SK-N-SH (cell line): ENCODE data around the gene ZNF217. TPM values are rescaled to one million over a fixed set of nuclear protein-coding genes. Genes with fewer than 3 reads are reported as not detected.

ENCODE experiments used
- CTCF ChIA-PET: fragments of 300-600, 350-600 bp; formaldehyde crosslinking; extraction: SDS; loops from one replicate; lab custom pipeline; 2021; lab: Yijun Ruan, JAX
- POLR2A ChIA-PET: fragments of 350-600 bp; sonication (Branson Sonifier 250); formaldehyde crosslinking; extraction: SDS; loops from one replicate; lab custom pipeline; 2020; ENCODE audit warnings: antibody characterized with exemption, inconsistent platforms; lab: Yijun Ruan, JAX
- DNase-seq: peaks from one replicate; pipeline ENCODE4 v3.0.0; 2012
- H2AFZ ChIP-seq: fragments of 200-600 bp; sonication (generic); 2 replicates; pipeline ENCODE4 v1.8.1; 2016; ENCODE audit warnings: antibody characterized with exemption, mild to moderate bottlenecking, low read depth
- H3F3A ChIP-seq: fragments of 200-600 bp; sonication (generic); replicated peaks from 2 replicates; pipeline ENCODE3; 2016; ENCODE audit warnings: antibody characterized with exemption, mild to moderate bottlenecking; ENCODE audit not compliant: insufficient read depth
- H3K27ac ChIP-seq, 2 experiments: fragments of 200-500 bp in 1 of 2; fragments of 200-600 bp in 1 of 2; sonication (Bioruptor generic) in 1 of 2; sonication (generic), shearing (Covaris generic) in 1 of 2; 2 replicates each; pipeline versions ENCODE4 v1.5.1 to v1.6.1; 2014 to 2016; ENCODE audit warnings: low read depth in 2 of 2, inconsistent platforms in 1 of 2, low read length in 1 of 2, mild to moderate bottlenecking in 1 of 2, mixed read lengths in 1 of 2
- H3K27me3 ChIP-seq: fragments of 200-600 bp; sonication (generic), shearing (Covaris generic); 2 replicates; pipeline ENCODE4 v1.6.1; 2016; ENCODE audit warnings: mixed run types; ENCODE audit not compliant: insufficient read depth
- H3K36me3 ChIP-seq, 2 experiments: fragments of 200-500 bp in 1 of 2; fragments of 200-600 bp in 1 of 2; sonication (Bioruptor generic) in 1 of 2; sonication (generic) in 1 of 2; replicated peaks in 1 of 2; 2 replicates each; pipeline versions ENCODE3 to v1.5.1; 2014 to 2016; ENCODE audit warnings: low read length in 1 of 2, mild to moderate bottlenecking in 1 of 2; ENCODE audit not compliant: insufficient read depth in 2 of 2, control insufficient read depth in 1 of 2
- H3K4me1 ChIP-seq, 2 experiments: fragments of 200-500 bp in 1 of 2; fragments of 200-600 bp in 1 of 2; sonication (Bioruptor generic) in 1 of 2; sonication (generic), shearing (Covaris generic) in 1 of 2; 2 replicates each; pipeline versions ENCODE4 v1.5.1 to v1.6.1; 2014 to 2016; ENCODE audit warnings: low read depth in 1 of 2, low read length in 1 of 2, mixed run types in 1 of 2; ENCODE audit not compliant: insufficient read depth in 2 of 2, control insufficient read depth in 1 of 2
- H3K4me2 ChIP-seq: fragments of 200-600 bp; sonication (generic), shearing (Covaris generic); 2 replicates; pipeline ENCODE4 v1.6.1; 2017; ENCODE audit warnings: mixed run types
- H3K4me3 ChIP-seq, 2 experiments: fragments of 200-500 bp in 1 of 2; fragments of 200-600 bp in 1 of 2; sonication (Bioruptor generic) in 1 of 2; sonication (generic), shearing (Covaris generic) in 1 of 2; 2 replicates each; pipeline versions ENCODE4 v1.5.1 to v1.8.1; 2014 to 2016; ENCODE audit warnings: low read depth in 2 of 2, inconsistent platforms in 1 of 2, low read length in 1 of 2, mild to moderate bottlenecking in 1 of 2, mixed read lengths in 1 of 2, moderate library complexity in 1 of 2
- H3K79me2 ChIP-seq: fragments of 200-600 bp; sonication (generic); 2 replicates; pipeline ENCODE4 v1.8.1; 2017; ENCODE audit warnings: mild to moderate bottlenecking; ENCODE audit not compliant: insufficient read depth
- H3K9ac ChIP-seq: fragments of 200-600 bp; sonication (generic); 2 replicates; pipeline ENCODE4 v1.6.1; 2017; ENCODE audit warnings: mixed run types
- H3K9me2 ChIP-seq: fragments of 200-600 bp; sonication (generic); 2 replicates; pipeline ENCODE4 v1.6.1; 2017; ENCODE audit warnings: mixed run types
- H3K9me3 ChIP-seq: fragments of 200-600 bp; sonication (generic); 2 replicates; pipeline ENCODE4 v1.6.1; 2017; ENCODE audit warnings: mixed run types, mild to moderate bottlenecking, moderate library complexity
- H4K20me1 ChIP-seq: fragments of 200-600 bp; sonication (generic); 2 replicates; pipeline ENCODE4 v1.6.1; 2017; ENCODE audit warnings: mild to moderate bottlenecking, mixed run types; ENCODE audit not compliant: insufficient read depth
- EZH2phosphoT487 ChIP-seq: fragments of 200-600 bp; sonication (generic); IDR thresholded peaks from 2 replicates; pipeline ENCODE4 v1.6.1; 2017; ENCODE audit warnings: low read depth, mixed run types, mild to moderate bottlenecking, antibody characterized with exemption, moderate library complexity, borderline replicate concordance
- GATA2 ChIP-seq: sonication (generic); formaldehyde crosslinking; IDR thresholded peaks from 2 replicates; pipeline ENCODE4 v1.5.0; 2020; ENCODE audit warnings: mild to moderate bottlenecking, missing genetic modification reagents
- IRF3 ChIP-seq: fragments of 150-350 bp; IDR thresholded peaks from 2 replicates; pipeline ENCODE4 v1.6.1; 2016; ENCODE audit warnings: mild to moderate bottlenecking, low read depth, low read length
- JUND ChIP-seq: IDR thresholded peaks from 2 replicates; pipeline ENCODE4 v1.4.0; 2012
- MAX ChIP-seq: IDR thresholded peaks from 2 replicates; pipeline ENCODE4 v1.4.0; 2012; ENCODE audit warnings: low read depth
- MEF2A ChIP-seq: IDR thresholded peaks from 2 replicates; pipeline ENCODE4 v1.4.0; 2012; ENCODE audit warnings: low read depth, borderline replicate concordance
- RAD21 ChIP-seq: IDR thresholded peaks from 2 replicates; pipeline ENCODE4 v1.6.1; 2012; ENCODE audit warnings: mild to moderate bottlenecking, low read length
- RCOR1 ChIP-seq: fragments of 150-350 bp; IDR thresholded peaks from 2 replicates; pipeline ENCODE4 v1.6.1; 2017; ENCODE audit warnings: antibody characterized with exemption, low read length
- REST ChIP-seq: IDR thresholded peaks from 2 replicates; pipeline ENCODE4 v1.6.1; 2012; ENCODE audit warnings: mild to moderate bottlenecking, low read depth, low read length, moderate library complexity
- RFX5 ChIP-seq: IDR thresholded peaks from 2 replicates; pipeline ENCODE4 v1.6.1; 2012; ENCODE audit warnings: mild to moderate bottlenecking, improper control_type of control experiment, low read length
- RXRA ChIP-seq: IDR thresholded peaks from 2 replicates; pipeline ENCODE4 v1.4.0; 2012; ENCODE audit warnings: low read depth, mild to moderate bottlenecking, borderline replicate concordance
- TAF1 ChIP-seq: IDR thresholded peaks from 2 replicates; pipeline ENCODE4 v1.6.1; 2012; ENCODE audit warnings: low read depth, mild to moderate bottlenecking, low read length, moderate library complexity, borderline replicate concordance
- USF1 ChIP-seq: IDR thresholded peaks from 2 replicates; pipeline ENCODE4 v1.4.0; 2012; ENCODE audit warnings: low read depth, borderline replicate concordance
- YY1 ChIP-seq: IDR thresholded peaks from 2 replicates; pipeline ENCODE4 v1.4.0; 2012; ENCODE audit warnings: low read depth, mild to moderate bottlenecking
- WGBS: methylation state at CpG from one replicate; pipeline ENCODE4 v1.1.6; 2017; ENCODE audit warnings: low lambda C conversion rate; 5-methylcytosine and 5-hydroxymethylcytosine counted together
- polyA plus RNA-seq, 3 experiments: library from polyadenylated mRNA; depleted of rRNA; stranded (reverse); fragments of >200 nt; gene quantifications; 2 replicates each; pipeline ENCODE4 v1.2.3, GENCODE V29; 2012

The ZNF217 gene
- polyA plus RNA-seq, 1 of the 3 experiments (the other 2 are of a cell fraction) = 6.9 TPM

- CTCF ChIA-PET = interaction anchor here (2.2 kb wide), 1 partner anchor 12 kb away, joined by 7 read pairs; no protein-coding TSS in a partner anchor
- no peaks in the 10 kb centered on the region for H3K9me2 ChIP-seq
Measured at GRCh38 chr20:53559816-53560215, 33.8 kb downstream of the ZNF217 start.

More at GRCh38 chr20:53559816-53560215, 33.8 kb downstream of the ZNF217 start:
- peaks cover under 1% of the 10 kb centered on the region for H3K79me2 ChIP-seq
- H2AFZ ChIP-seq = no peak overlapping the region
- no peak overlapping the region for H3K4me2 ChIP-seq
- H3K9me3 ChIP-seq = no peaks in the 10 kb centered on the region
- 82% methylated on average over 7 of the region's 7 CpGs for WGBS
- no peaks in the 10 kb centered on the region for H4K20me1 ChIP-seq
- peaks cover 13% of the 10 kb centered on the region for H3F3A ChIP-seq
- H3K4me3 ChIP-seq = no peak overlapping the region
- TF ChIP-seq REST (no peak), MAX (no peak), JUND (no peak), RXRA (no peak), TAF1 (no peak), GATA2 (CRISPR knock-in tag) (no peak), RCOR1 (no peak), RAD21 (no peak), IRF3 (no peak), MEF2A (no peak), EZH2phosphoT487 (no peak), USF1 (no peak), RFX5 (no peak), YY1 (no peak)
- TF ChIP-seq, all 33 proteins: peak for 0
- no peak for DNase-seq
- no peaks in the 10 kb centered on the region for H3K27me3 ChIP-seq
- POLR2A ChIA-PET = no interaction called here
- H3K9ac ChIP-seq = no peak overlapping the region
- no peaks in the 10 kb centered on the region for H3K4me1 ChIP-seq
- peaks cover 0 to 10% of the 10 kb centered on the region in 2 experiments for H3K36me3 ChIP-seq
- H3K27ac ChIP-seq = no peak overlapping the region
